GM19025 (cell line): ENCODE measurements around the gene NOA1.
"Not testable (repeated sequence)": the region's sequence is repeated elsewhere in the genome, so short reads cannot be mapped to it uniquely, and the experiment has no call there.

Experiments
- ATAC-seq: cut with Tn5 transposase; IDR thresholded peaks from one replicate; pipeline ENCODE4 v1.9.1; 2021; ENCODE audit warnings: mild to moderate bottlenecking, low read depth, moderate library complexity; ENCODE audit not compliant: unreplicated experiment

NOA1 gene

DNA sequence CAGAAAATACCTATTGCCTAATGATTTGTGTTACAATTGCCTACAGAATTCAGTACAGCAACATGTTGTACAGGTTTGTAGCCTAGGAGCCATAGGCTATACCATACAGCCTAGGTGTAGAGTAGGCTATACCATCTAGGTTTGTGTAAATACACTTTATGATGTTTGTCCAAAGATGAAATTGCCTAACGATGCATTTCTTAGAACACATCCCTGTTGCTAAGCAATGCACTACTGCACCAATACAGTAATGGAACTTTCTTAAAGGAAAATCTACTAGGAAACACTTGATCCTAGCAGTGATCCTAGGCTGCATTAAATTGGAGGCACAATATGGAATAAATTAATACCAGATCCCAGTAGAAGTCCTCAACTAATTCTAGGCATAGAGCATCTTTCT, 18.3 kb downstream of the NOA1 start:
- no peak for ATAC-seq

DNA sequence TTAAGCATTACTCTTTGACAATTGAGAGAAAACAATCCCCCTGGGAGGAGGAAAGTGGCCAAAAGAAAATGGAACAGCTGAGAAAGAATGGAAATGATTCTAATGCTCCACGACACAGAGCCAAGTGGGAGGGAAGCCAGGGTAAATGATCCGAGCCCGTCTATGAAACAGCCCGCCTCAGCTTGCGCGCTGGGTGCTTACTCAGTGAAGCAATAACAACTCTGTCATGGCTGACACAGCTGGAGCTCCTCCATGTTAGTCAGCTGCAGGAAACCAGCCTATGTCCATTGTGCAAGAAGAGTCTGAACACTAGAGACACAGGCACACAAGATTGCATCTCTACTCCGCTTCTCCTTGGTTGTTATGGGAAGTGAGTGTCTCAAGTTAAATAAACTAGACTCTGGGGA, 19.3 kb downstream of the NOA1 start:
- ATAC-seq: no peak

DNA sequence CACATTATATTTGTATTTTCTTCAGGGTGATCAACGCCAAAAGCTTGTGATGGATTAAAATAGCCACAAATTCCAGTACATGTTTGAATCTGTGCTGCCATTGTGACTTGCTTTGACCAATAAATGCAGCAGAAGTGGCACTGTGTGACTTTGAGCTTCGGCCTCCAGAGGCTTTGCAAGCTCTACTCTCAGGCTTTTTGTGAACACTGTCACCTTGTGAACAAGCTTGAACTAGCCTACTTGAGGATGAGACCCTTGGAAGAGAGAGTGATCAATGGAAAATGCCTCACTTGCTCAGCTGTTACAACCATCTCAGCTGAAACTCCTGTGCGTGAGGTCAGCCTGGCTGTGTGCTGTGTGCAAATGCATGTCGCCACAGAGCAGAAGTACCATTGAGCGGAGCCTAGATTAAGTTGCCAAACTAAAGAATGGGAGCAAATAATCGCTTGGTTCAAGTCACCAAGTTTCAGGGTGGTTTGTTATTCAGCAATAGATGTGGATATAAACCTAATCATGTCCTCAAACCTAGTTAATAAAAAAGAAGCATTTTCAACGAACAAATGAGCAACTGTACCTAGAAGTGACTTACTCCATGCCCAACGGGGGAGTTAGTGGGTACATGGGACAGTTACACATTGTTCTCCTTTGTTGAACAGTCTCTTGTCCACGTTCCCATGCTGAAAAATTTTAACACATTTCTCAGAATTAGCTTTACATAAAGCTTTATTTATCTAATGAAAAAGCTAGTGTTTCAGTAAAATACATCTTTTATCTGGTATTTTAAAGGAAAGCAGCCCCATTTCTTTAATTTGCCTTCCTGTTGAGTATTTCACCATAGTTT, 23.5 kb downstream of the NOA1 start:
- no peak for ATAC-seq

DNA sequence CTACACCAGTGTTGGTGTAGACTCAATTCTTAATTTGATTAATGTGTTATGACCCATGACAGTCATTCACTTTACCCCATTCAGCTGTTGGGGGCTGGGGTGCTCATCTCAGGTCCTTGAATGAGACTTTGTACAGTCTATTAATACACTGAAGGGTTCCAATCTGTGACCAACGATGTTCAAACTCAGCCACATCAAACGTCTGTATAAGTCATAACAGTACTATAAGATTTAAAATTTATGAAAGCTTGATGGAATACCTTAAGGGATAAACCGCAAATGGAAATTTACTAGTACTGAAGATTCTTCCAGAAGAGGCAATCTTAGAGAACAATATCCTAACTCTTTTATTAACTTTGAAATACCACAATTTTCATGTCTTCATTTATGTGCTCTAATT, 36.0 kb downstream of the NOA1 start:
- no peak for ATAC-seq

DNA sequence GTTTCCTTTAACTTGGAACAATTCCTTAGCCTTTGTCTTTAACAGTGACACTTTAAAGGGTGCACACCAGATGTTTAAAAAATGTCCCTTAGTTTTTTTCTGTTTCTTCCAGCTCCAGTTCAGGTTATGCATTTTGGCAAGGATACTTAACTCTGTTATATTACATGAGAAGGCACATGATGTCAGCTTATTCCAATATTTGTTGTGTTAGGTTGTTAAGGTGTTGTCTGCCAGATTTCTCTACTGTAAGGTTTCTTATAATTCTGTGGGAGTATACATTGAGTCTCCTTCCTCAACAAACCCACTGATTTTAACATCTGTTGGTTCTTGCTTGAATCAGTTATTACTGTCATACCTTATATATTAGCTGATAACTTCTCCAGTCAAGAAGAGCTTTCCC, 36.4 kb downstream of the NOA1 start:
- no peak for ATAC-seq

DNA sequence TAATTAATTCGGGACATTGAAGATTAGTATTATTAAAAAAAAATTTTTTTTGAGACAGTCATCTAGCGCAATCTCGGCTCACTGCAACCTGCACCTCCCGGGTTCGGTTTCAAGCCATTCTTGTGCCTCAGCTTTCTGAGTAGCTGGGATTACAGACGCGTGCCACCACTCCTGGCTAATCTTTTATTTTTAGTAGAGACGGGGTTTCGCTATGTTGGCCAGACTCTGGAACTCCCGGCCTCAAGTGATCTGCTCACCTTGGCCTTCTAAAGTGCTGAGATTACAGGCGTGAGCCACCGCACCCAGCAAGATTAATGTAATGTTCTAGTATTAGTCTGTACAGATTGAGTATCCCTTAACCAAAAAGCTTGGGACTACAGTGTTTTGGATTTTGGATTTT, 37.0 kb downstream of the NOA1 start:
- ATAC-seq: no peak

DNA sequence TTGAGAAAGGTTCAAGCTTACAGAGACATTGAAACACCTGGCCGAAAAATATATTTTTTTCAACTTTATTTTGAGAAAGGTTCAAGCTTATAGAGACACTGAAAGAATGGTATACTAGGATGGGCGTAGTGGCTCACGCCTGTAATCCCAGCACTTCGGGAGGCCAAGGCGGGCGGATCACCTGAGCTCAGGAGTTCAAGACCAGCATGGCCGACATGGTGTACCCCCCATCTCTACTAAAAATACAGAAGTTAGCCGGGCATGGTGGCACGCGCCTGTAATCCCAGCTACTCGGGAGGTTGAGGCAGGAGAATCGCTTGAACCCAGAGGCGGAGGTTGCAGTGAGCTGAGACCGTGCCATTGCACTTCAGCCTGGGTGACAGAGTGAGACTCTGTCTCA, 37.6 kb downstream of the NOA1 start:
- not testable (repeated sequence) for ATAC-seq

DNA sequence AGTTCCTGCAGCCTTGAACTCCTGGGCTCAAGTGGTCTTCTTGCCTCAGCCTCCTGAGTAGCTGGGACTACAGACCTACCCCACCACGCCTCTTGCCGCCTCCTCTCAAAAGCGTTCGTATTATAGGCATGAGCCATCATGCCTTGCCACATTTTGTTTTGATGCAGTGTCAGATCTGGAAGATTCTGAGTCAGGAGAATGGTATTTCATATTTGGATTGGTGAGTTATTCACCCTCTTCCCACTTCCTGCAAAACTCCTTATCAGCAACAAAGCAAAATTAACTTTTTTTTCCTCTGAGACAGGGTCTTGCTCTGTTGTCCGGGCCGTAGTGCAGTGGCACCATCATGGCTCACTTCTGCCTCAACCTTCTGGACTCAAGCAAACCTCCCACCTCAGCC, 40.1 kb downstream of the NOA1 start:
- no peak for ATAC-seq

DNA sequence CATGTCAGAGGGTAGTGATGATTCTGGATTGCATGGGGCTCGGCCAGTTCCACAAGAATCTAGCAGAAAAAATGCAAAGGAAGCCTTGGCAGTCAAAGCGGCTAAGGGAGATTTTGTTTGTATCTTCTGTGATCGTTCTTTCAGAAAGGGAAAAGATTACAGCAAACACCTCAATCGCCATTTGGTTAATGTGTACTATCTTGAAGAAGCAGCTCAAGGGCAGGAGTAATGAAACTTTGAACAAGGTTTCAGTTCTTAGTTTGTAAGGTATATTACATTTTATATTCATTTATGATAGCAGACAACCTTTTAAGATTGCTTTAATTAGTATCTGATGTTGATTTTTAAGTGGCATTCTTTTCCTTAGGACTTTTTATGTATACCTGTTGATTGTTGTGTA, 45.5 kb downstream of the NOA1 start:
- ATAC-seq: no peak

DNA sequence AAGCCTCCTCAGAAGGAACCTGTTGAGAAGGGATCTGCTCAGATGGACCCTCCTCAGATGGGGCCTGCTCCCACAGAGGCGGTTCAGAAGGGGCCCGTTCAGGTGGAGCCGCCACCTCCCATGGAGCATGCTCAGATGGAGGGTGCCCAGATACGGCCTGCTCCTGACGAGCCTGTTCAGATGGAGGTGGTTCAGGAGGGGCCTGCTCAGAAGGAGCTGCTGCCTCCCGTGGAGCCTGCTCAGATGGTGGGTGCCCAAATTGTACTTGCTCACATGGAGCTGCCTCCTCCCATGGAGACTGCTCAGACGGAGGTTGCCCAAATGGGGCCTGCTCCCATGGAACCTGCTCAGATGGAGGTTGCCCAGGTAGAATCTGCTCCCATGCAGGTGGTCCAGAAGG, 46.8 kb downstream of the NOA1 start:
- ATAC-seq: no peak

DNA sequence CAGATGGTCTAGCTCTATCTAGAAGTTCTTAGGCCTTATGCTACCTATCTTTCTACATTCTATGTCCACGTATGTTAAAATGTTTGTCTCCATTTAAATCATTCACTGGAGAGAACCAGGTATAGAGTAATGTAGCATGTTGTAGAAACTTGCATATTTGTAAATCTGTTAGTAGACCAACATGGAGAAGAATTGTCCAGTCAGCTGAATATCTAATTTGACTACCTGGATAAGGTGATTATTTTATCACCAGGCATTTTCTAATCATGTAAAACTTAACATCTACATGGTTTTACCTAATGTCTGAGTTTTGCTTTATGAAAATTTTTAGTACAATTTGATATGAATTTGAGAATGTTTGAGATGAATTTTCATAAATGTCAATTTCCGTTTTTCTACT, 50.2 kb downstream of the NOA1 start:
- no peak for ATAC-seq

DNA sequence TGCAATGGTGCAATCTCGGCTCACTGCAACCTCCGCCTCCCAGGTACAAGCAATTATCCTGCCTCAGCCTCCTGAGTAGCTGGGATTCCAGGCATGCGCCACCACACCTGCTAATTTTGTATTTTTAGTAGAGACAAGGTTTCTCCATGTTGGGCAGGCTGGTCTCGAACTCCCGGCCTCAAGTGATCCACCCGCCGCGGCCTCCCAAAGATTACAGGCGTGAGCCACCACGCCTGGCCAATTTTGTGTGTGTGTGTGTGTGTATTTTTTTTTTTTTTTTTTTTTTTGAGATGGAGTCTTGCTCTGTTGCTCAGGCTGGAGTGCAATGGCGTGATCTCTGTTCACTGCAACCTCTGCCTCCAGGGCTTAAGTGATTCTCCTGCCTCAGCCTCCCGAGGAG, 62.4 kb downstream of the NOA1 start:
- not testable (repeated sequence) for ATAC-seq

DNA sequence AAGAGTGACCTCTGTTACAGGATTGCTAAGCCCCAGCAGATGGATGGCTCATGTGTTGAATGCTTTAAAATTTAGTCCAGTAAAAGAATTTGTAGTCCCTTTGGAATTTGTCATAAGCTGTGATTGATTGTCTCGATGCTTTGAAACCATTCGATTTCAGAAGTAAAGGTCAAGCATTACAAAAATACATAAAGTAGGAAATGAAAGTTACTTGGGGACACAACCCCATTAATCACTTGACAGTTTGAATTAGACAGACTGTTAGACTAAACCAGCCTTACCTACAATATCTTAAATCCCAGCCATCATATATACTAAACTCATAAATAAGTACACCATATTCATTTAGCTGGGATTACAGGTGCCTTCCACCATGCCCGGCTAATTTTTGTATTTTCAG, 63.1 kb downstream of the NOA1 start:
- no peak for ATAC-seq
